HepG2 (cell line): ENCODE results near the gene YIPF4. TPM values are rescaled to one million over a fixed set of nuclear protein-coding genes. Genes with fewer than 3 reads are reported as not detected.

Experiments
- ARID4A ChIP-seq: sonication (generic); formaldehyde crosslinking; IDR thresholded peaks from 2 replicates; pipeline ENCODE4 v1.5.0; 2020; ENCODE audit warnings: mild to moderate bottlenecking, missing genetic modification reagents, borderline replicate concordance
- ATF5 ChIP-seq: sonication (generic); formaldehyde crosslinking; IDR thresholded peaks from 2 replicates; pipeline ENCODE4 v1.4.0; 2020; ENCODE audit warnings: mild to moderate bottlenecking, low read depth, missing genetic modification reagents
- BRD4 ChIP-seq: sonication (generic); formaldehyde crosslinking; IDR thresholded peaks from 2 replicates; pipeline ENCODE4 v1.4.0; 2020; ENCODE audit warnings: missing genetic modification reagents
- BRF2 ChIP-seq: sonication (generic); formaldehyde crosslinking; IDR thresholded peaks from 2 replicates; pipeline ENCODE4 v1.8.1; 2022; ENCODE audit warnings: mild to moderate bottlenecking, missing genetic modification reagents
- IRF2 ChIP-seq: IDR thresholded peaks from 2 replicates; pipeline ENCODE4 v1.6.1; 2018; ENCODE audit warnings: missing genetic modification reagents, missing compliant biosample characterization
- KDM5B ChIP-seq: sonication (generic); formaldehyde crosslinking; IDR thresholded peaks from 2 replicates; pipeline ENCODE4 v1.4.0; 2020; ENCODE audit warnings: missing genetic modification reagents, mild to moderate bottlenecking, borderline replicate concordance
- KLF15 ChIP-seq: sonication (generic); formaldehyde crosslinking; IDR thresholded peaks from 2 replicates; pipeline ENCODE4 v1.8.1; 2023; ENCODE audit warnings: borderline replicate concordance, mild to moderate bottlenecking, inconsistent platforms, missing genetic modification reagents, mixed read lengths
- MXD3 ChIP-seq: IDR thresholded peaks from 2 replicates; pipeline ENCODE4 v1.6.1; 2016; ENCODE audit warnings: mild to moderate bottlenecking, missing biosample characterization, missing genetic modification reagents
- MXD4 ChIP-seq: IDR thresholded peaks from 2 replicates; pipeline ENCODE4 v1.6.1; 2016; ENCODE audit warnings: mild to moderate bottlenecking, missing biosample characterization, missing genetic modification reagents
- PHF8 ChIP-seq: sonication (generic); formaldehyde crosslinking; IDR thresholded peaks from 2 replicates; pipeline ENCODE4 v1.5.0; 2020; ENCODE audit warnings: missing genetic modification reagents
- THAP11 ChIP-seq: IDR thresholded peaks from 2 replicates; pipeline ENCODE4 v1.6.1; 2016; ENCODE audit warnings: missing biosample characterization, missing genetic modification reagents
- ZBTB10 ChIP-seq: sonication (generic); formaldehyde crosslinking; IDR thresholded peaks from 2 replicates; pipeline ENCODE4 v1.4.0; 2020; ENCODE audit warnings: missing genetic modification reagents, borderline replicate concordance
- ZFP91 ChIP-seq: sonication (generic); formaldehyde crosslinking; IDR thresholded peaks from 2 replicates; pipeline ENCODE4 v1.9.0; 2022; ENCODE audit warnings: missing genetic modification reagents, mild to moderate bottlenecking, borderline replicate concordance
- ZNF143 ChIP-seq: sonication (generic); formaldehyde crosslinking; IDR thresholded peaks from 2 replicates; pipeline ENCODE4 v1.4.0; 2020; ENCODE audit warnings: missing genetic modification reagents
- ZNF253 ChIP-seq: sonication (generic); formaldehyde crosslinking; IDR thresholded peaks from 2 replicates; pipeline ENCODE4 v1.8.0; 2022; ENCODE audit warnings: mild to moderate bottlenecking, missing genetic modification reagents, borderline replicate concordance
- ZNF589 ChIP-seq: sonication (generic); formaldehyde crosslinking; conservative IDR thresholded peaks from 2 replicates; pipeline ENCODE4 v1.8.0; 2022; ENCODE audit warnings: mild to moderate bottlenecking, moderate library complexity, missing genetic modification reagents
- ZNF7 ChIP-seq: IDR thresholded peaks from 2 replicates; pipeline ENCODE4 v1.6.1; 2016; ENCODE audit warnings: missing biosample characterization, missing genetic modification reagents
- polyA plus RNA-seq, 8 experiments: library from polyadenylated mRNA; depleted of rRNA in 3 of 8; stranded (reverse) in 7 of 8; unstranded in 1 of 8; fragments of >200 nt; fragmentation: Illumina TruSeq in 4 of 8; extraction: Trizol in 4 of 8; gene quantifications; 2 replicates each; pipeline versions ENCODE4 v1.2.1 to v1.2.3, GENCODE V29; 2011 to 2016; ENCODE audit warnings: low read depth in 4 of 8, missing spikeins in 1 of 8, mixed read lengths in 1 of 8; ENCODE audit not compliant: insufficient read depth in 1 of 8
- total RNA-seq, 5 experiments: library from RNA; depleted of rRNA; stranded (reverse); fragments of >200 nt; fragmentation: Illumina TruSeq; extraction: Trizol; gene quantifications; 2 replicates each; pipeline ENCODE4 v1.2.3, GENCODE V29; 2016; ENCODE audit warnings: low read depth in 1 of 5

YIPF4 gene
- total and polyA plus RNA-seq, 2 of the 13 experiments (the other 11 are each of a cell fraction or from before 2014, with no cell fraction given) = 19.0 to 43.9 TPM

- no peak for TF ChIP-seq ATF5 (CRISPR knock-in tag)
- TF ChIP-seq ZNF589 = peak; percentile 77; the same call in 1 of the 2 replicates
- TF ChIP-seq IRF2 (CRISPR knock-in tag) = peak; percentile 35; the same call in 1 of the 2 replicates
- TF ChIP-seq MXD4 = peak; percentile 96
- TF ChIP-seq ARID4A (CRISPR knock-in tag) = peak; percentile 98
- TF ChIP-seq THAP11 (CRISPR knock-in tag) = peak; percentile 86
- peak; percentile 81; the same call in 1 of the 2 replicates for TF ChIP-seq KLF15 (CRISPR knock-in tag)
- TF ChIP-seq BRD4 (CRISPR knock-in tag) = peak; percentile 93
- TF ChIP-seq PHF8 (CRISPR knock-in tag) = peak; percentile 99
- TF ChIP-seq KDM5B (CRISPR knock-in tag) = peak; percentile 95; the same call in 1 of the 2 replicates
- peak; percentile 90; the same call in 1 of the 2 replicates for TF ChIP-seq MXD3
- TF ChIP-seq ZNF7 (CRISPR knock-in tag) = 0 out of 2 replicates have a peak, but pooled peaks have one; percentile 15
- peak; percentile 90 for TF ChIP-seq ZBTB10
- peak; percentile 77 for TF ChIP-seq BRF2 (CRISPR knock-in tag)
- TF ChIP-seq ZFP91 (CRISPR knock-in tag) = peak; percentile 91; the same call in 1 of the 2 replicates
- TF ChIP-seq ZNF143 (CRISPR knock-in tag) = peak; percentile 54
- peak; percentile 83; the same call in 1 of the 2 replicates for TF ChIP-seq ZNF253 (CRISPR knock-in tag)
Measured at GRCh38 chr2:32277674-32278477, at the start of gene YIPF4 (continued).
